8988T (cell line): ENCODE measurements around the gene RYR3.

Experiments
- DNase-seq: peaks from one replicate; pipeline ENCODE4 v3.0.0; 2011

Gene RYR3

DNA sequence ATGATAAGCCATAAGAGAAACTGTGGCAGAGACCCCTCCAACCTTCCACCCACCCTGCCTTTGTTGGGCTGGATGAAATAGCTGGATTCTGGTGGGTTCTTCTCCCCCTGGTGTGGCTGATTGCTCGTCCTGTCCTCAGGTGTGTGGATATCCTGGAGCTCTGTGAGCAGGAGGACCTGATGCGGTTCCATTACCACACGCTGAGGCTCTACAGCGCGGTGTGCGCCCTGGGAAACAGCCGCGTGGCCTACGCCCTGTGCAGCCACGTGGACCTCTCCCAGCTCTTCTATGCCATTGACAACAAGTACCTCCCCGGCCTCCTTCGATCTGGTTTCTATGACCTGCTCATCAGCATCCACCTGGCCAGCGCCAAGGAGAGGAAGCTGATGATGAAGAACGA is 351.2 kb downstream of the RYR3 start:
- no peak for DNase-seq

GRCh38 chr15:33664947-33665346 is 354.2 kb downstream of the RYR3 start:
- no peak for DNase-seq

DNA sequence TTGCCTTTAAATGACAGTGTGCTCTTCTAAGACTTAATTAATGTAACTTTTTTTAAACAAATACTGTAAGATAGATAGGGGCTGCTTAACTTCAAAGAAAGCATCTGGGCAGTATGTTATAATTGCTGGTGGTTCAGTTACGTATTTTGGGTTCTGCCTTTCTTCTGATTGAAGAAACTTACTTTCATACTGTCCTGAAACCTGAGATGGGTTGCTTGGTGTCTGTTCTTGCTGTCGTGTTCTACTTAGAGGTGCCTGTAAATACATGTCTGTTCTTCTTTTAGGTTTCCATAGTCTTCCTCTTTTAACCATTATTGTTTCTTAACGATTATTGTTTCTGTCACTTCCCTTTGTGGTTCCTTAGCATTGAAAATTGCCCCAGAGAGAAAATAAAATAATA is 359.8 kb downstream of the RYR3 start:
- no peak for DNase-seq

- DNase-seq, result no peak
Measured at GRCh38 chr15:33671456-33671855, 360.7 kb downstream of the RYR3 start.

DNA sequence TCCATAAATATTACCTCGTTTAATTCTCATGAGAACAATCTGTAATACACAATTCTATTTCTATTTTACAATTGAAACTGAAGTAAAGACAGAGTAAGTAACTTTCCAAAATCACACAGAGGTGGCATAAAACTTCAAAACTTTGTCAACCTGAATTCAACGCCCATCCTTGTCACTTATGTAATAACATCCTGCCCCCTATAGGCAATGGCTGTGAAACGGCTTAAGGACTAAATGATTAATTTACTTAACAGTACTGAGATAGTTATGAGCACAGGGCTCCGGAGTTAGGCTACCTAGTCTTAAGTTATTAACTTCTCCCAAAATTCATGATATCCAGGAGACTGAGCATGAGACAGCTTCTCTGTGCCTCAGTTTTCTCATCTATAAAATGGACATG is 364.5 kb downstream of the RYR3 start:
- no peak for DNase-seq

DNA sequence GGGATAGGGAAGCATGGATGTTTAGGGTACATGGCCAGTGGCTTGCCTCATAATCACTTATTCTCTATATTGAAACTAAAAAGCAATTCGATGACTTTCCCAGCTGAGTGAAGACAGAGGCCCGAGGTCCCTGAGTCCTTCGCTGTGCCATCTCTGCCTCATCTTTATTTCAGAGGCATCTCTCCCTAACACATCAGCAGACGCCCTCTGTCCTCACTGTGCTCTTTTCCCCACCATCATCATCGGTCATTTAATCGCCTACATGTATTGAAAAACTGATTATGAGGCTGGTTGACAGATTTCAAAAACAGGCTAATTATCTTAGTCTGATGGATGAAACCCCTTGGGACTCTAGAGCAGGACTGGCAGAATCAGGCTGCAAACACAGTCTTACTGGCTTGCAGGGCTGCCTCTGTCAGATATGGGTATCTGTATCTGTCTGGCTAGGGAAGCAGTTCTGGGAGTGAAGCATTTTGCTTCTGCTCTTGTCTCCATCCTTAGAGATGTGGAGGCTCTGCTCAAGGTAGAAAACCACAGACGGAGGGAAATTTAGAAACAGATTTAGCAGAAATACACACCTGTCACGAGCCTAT is 366.6 kb downstream of the RYR3 start:
- DNase-seq, result no peak

DNA sequence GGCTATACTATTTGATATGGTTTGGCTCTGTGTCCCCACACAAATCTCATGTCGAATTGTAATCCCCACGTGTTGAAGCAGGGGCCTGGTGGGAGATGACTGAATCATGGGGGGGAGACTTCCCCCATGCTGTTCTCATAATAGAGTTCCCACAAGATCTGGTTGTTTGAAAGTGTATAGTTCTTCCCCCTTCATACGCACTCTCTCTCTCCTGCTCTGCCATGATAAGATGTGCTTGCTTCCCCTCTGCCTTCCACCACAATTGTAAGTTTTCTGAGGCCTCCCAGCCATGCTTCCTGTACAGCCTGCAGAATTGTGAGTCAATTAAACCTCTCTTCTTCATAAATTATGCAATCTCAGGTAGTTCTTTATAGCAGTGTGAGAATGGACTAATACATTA is 367.4 kb downstream of the RYR3 start:
- DNase-seq, result no peak

DNA sequence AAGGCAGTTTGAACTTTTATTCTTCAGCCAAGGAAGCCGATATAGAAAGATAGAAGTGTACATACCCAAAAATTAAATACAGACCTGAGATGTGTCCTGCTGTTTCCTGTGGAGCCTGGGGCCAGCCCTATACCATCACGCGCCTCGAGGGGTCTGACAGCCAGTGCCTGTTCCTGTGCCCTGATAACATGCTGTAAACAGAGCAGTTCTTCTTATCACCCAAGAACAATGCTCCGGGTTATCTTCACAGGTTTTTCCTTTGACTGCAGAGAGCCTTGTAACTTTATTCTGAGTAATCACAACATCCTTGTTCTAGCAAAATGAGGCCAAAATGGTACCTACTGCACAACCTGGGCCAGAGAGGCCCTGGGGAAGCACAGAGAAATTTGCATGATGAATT is 367.8 kb downstream of the RYR3 start:
- DNase-seq, result no peak

GRCh38 chr15:33679061-33679460 is 368.3 kb downstream of the RYR3 start:
- DNase-seq, result no peak

GRCh38 chr15:33680336-33680735 is 369.6 kb downstream of the RYR3 start:
- no peak for DNase-seq

DNA sequence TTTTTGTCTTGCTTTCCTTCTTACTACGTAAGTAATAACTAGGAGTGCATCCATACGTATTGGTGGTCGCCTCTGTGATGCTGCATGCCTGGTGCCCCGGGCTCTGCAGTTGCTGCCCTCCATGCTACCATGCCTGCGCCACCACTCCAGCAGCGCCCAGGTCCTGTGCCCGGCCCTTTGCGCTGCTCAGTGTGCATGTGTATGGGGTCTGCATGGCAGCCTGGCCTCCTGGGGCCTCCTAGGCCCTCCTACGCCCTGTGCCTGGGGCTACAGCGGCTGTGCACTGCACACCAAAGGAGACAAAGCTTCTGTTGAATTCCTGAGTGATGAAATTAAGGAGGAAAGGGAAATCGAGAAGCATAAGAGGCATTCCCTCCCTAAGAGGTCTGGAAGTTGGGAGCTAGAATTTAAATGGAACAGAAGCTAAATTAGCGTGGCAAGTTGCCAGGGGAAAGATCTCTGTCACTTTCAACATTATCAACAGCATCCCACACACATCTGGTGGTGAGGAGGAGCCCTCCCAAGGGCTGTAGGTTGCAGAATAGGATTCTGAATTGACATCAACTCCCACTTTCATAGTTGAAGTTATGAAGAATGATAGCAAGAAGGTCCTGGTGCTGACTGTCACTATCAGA is 382.5 kb downstream of the RYR3 start:
- DNase-seq, result no peak

DNA sequence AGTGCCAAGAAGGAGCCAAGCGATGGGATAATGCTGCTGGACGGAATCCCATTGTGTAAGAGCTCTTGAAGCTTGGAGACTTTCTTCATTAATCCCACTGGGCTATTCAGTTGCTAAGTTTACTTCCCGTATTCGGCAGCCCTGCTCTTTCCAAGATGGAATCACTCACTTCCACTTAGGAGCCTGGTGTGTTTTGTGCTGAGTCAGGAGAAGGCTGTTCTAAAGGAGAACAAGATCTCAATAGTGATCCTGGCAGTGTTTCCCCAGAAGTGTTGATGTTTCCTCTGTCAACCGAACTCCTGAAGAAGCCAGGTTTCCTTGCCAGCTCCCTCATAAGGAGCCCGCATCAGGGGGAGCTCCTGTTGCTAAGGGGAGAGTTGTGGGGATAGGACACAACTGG is 387.4 kb downstream of the RYR3 start:
- DNase-seq, result no peak

GRCh38 chr15:33699145-33699544 is 388.4 kb downstream of the RYR3 start:
- DNase-seq, result no peak

GRCh38 chr15:33699691-33700447 is 389.1 kb downstream of the RYR3 start:
- DNase-seq, result no peak

GRCh38 chr15:33700695-33701303 is 390.0 kb downstream of the RYR3 start:
- no peak for DNase-seq

- DNase-seq, result no peak
Measured at GRCh38 chr15:33701304-33701696, 390.5 kb downstream of the RYR3 start.

GRCh38 chr15:33706173-33706572 is 395.4 kb downstream of the RYR3 start:
- DNase-seq, result no peak

- no peak for DNase-seq
Measured at GRCh38 chr15:33710748-33711147, 400.0 kb downstream of the RYR3 start.

DNA sequence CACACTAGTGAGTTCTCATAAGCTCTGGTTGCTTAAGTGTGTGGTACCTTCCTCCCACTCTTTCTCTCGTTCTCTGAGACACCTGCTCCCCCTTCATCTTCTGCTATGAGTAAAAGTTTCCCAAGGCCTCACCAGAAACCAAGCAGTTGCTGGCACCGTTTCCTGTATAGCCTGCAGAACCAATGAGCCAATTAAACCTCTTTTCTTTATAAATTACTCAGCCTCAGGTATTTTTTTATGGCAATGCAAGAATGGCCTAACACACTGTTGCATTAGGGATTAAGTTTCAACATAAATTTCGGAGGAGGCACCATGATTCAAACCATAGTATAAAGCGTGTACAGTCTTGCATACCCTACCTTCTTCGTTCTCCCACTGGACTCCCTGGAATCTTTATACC is 405.3 kb downstream of the RYR3 start:
- no peak for DNase-seq

DNA sequence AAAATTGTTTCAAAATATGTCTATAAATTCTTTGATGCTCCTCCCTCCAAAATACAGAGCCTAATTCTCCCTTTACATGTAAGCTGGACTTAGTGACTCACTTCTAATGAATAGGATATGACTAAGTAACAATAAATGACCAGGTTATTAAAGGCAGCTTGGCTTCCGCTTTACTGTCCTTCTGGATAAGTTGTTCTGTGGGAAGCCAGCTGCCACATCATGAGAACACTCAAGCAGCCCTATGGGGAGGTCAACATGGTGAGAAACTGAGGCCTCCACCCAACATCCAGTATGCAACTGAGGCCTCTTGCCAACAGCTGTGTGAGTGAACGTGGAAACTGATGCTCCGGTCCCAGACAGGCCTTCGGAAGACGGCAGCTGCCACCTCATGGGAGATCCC is 410.2 kb downstream of the RYR3 start:
- DNase-seq, result no peak

- DNase-seq, result no peak
Measured at GRCh38 chr15:33722005-33722672, 411.4 kb downstream of the RYR3 start.

- no peak for DNase-seq
Measured at GRCh38 chr15:33722673-33723015, 411.9 kb downstream of the RYR3 start.

- DNase-seq, result no peak
Measured at GRCh38 chr15:33724321-33725036, 413.7 kb downstream of the RYR3 start.
